BE2C (cell line): ENCODE measurements around the gene FAM217B. TPM values are rescaled to one million over a fixed set of nuclear protein-coding genes. Genes with fewer than 3 reads are reported as not detected.

Experiments
- DNase-seq: peaks from one replicate; pipeline ENCODE4 v3.0.0-alpha.2; 2020
- H3K27me3 ChIP-seq: fragments of 250-450 bp; sonication (Bioruptor Pico); 2 replicates; pipeline ENCODE4 v1.5.1; 2020; ENCODE audit warnings: mild to moderate bottlenecking
- H3K36me3 ChIP-seq: fragments of 250-450 bp; sonication (Bioruptor Pico); 2 replicates; pipeline ENCODE4 v1.5.1; 2020; ENCODE audit warnings: mild to moderate bottlenecking
- H3K4me1 ChIP-seq: fragments of 250-450 bp; sonication (Bioruptor Pico); 2 replicates; pipeline ENCODE4 v1.5.1; 2020
- H3K4me3 ChIP-seq: 2 replicates; pipeline ENCODE4 v1.5.1; 2011; ENCODE audit warnings: low read depth, low read length
- H3K9me3 ChIP-seq: fragments of 250-450 bp; sonication (Bioruptor Pico); 2 replicates; pipeline ENCODE4 v1.5.1; 2020
- polyA plus RNA-seq: library from polyadenylated mRNA; unstranded; fragments of >200 nt; gene quantifications from one replicate; pipeline ENCODE4 v1.2.1, GENCODE V29; 2012; ENCODE audit warnings: low read depth, missing spikeins; ENCODE audit not compliant: insufficient read length, insufficient read depth
- TF ChIP-seq, protein P1 (sequence below): IDR thresholded peaks from 2 replicates; pipeline ENCODE4 v1.5.1; 2012; ENCODE audit warnings: mild to moderate bottlenecking, low read depth, low read length

FAM217B gene, protein sequence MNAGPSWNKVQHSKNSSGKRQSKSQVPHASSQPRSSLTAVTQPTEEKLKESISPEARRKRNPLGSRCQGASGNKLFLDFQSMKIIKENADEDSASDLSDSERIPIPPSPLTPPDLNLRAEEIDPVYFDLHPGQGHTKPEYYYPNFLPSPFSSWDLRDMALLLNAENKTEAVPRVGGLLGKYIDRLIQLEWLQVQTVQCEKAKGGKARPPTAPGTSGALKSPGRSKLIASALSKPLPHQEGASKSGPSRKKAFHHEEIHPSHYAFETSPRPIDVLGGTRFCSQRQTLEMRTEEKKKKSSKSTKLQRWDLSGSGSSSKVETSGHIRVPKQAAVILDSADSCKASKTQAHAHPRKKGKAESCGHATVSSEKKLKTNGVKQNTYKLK
- polyA plus RNA-seq: 6.6 TPM

DNA sequence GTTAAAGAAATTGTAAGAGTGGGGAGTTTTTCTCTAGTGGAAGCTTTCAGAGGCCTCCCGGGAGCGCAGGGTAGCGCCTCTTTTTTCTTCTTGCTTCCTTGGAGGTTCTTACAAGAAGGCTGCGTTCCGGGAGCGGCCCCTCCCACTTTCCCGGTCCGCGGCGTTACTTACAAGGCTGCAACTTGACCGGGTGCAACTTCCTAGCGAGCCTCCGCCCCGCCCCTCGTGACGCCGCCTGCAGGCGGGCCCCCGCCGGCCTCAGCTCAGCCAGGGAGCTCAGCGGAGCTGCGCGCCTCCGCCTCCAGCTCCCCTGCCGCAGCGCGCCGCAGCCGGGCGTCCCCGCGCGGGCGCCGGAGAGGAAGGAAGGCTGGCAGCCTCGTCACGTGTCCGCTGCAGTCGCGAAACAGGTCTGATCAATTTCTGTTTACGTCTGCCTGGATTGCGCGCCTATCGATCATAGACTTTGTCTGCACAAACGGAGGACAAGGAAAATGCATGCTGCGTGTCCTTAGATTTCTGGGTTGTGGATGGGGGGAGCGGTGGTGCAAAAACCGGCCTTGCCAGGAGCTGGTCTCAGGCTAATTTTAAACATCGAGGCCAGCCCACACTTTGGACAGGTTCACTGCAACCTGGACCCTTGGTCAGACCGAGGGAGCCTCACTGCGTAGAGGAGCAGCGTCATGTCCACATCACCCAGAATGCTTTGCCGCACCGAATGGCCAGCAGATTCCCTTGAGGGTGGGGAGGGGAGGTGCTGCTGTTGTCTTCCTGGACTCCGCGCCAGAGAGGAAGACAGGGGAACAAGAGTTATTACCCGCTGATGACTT lies at the start of gene FAM217B, which contains the start of gene PPP1R3D:
FAM217B (plus strand) TSS at position 261 of the 827 bp plus-strand sequence. CDS start 3,555 bp downstream, outside the sequence.
PPP1R3D (minus strand) TSS at position 177 of the 827 bp plus-strand sequence. CDS start 374 bp downstream, outside the sequence.
- peak within 1 kb of the TSS; percentile 63 for H3K4me3 ChIP-seq
- TF ChIP-seq, protein P1, sequence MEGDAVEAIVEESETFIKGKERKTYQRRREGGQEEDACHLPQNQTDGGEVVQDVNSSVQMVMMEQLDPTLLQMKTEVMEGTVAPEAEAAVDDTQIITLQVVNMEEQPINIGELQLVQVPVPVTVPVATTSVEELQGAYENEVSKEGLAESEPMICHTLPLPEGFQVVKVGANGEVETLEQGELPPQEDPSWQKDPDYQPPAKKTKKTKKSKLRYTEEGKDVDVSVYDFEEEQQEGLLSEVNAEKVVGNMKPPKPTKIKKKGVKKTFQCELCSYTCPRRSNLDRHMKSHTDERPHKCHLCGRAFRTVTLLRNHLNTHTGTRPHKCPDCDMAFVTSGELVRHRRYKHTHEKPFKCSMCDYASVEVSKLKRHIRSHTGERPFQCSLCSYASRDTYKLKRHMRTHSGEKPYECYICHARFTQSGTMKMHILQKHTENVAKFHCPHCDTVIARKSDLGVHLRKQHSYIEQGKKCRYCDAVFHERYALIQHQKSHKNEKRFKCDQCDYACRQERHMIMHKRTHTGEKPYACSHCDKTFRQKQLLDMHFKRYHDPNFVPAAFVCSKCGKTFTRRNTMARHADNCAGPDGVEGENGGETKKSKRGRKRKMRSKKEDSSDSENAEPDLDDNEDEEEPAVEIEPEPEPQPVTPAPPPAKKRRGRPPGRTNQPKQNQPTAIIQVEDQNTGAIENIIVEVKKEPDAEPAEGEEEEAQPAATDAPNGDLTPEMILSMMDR: no peak
- H3K4me1 ChIP-seq: no peaks in the 10 kb centered on the region
- DNase-seq: peak; percentile 93
- H3K9me3 ChIP-seq: no peaks in the 10 kb centered on the region
- H3K27me3 ChIP-seq: no peaks in the 10 kb centered on the region
- H3K36me3 ChIP-seq: peaks cover 7% of the 10 kb centered on the region; the same call in 1 of the 2 replicates

DNA sequence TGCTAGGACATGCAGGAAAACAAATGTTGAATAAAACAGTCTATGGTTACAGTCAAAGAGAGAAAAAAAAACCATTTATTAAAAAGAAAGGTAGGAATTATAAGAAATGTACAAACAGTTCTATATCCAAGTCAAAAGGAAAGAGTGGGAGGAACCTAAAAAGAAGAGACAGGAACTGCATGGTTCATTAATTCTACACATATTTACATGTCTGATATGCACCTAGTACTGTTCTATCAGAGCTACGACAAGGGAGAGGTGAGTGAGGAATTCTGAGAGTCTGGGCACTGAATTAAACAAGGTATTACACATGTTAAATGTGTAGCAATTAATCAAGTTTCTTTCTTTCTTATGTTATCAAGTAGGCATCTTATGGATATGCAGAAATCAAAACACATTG lies 48.6 kb upstream of the FAM217B start:
- 0 out of 2 replicates have a peak, but pooled peaks cover 9% of the 10 kb centered on the region for H3K27me3 ChIP-seq
- TF ChIP-seq, protein P1: no peak
- no peak overlapping the region for H3K4me3 ChIP-seq
- H3K36me3 ChIP-seq: no peaks in the 10 kb centered on the region
- no peaks in the 10 kb centered on the region for H3K9me3 ChIP-seq
- no peaks in the 10 kb centered on the region for H3K4me1 ChIP-seq
- no peak for DNase-seq

DNA sequence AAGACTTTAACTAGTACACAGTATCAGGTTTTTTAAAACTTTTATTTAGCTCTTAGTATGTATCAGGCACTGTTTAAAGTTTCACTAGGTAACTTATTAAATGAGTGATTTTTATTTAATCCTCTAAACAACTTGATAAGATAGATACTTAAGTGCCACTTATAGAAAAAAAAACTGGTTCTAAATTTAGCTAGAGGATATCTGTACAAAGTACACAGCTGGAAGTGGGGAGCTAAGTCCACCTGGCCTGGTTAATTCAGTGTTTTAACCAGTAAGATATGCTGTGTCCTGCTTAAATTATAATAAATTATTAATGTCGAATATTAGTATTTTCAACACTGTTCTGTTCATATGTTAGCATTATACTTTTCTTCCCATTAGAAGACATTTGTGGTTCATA lies 44.3 kb upstream of the FAM217B start:
- 0 out of 2 replicates have a peak, but pooled peaks cover 9% of the 10 kb centered on the region for H3K27me3 ChIP-seq
- no peaks in the 10 kb centered on the region for H3K4me1 ChIP-seq
- TF ChIP-seq, protein P1: no peak
- no peaks in the 10 kb centered on the region for H3K9me3 ChIP-seq
- H3K36me3 ChIP-seq: no peaks in the 10 kb centered on the region
- no peak overlapping the region for H3K4me3 ChIP-seq
- no peak for DNase-seq

DNA sequence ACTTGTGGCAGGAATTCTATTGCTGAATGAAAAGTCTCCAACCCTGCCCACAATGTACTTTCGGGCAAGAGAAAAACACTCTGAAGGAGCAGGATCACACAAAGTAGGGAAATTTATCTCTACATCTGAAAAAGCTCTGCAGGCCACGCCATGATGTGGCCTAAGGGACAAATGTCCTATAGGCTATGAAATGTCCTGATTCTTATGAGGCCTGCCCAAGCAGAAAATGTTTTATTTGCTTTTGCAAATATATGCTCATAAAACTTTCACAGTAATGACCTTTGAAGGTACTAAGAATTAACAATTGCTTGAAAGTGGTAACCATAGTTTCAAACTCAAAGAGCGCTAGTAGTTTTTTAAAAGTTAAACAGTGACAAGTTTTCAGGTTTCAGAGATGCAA lies 37.7 kb upstream of the FAM217B start:
- H3K4me1 ChIP-seq: no peaks in the 10 kb centered on the region
- TF ChIP-seq, protein P1: no peak
- no peak for DNase-seq
- no peaks in the 10 kb centered on the region for H3K36me3 ChIP-seq
- H3K4me3 ChIP-seq: no peak overlapping the region
- no peaks in the 10 kb centered on the region for H3K27me3 ChIP-seq
- no peaks in the 10 kb centered on the region for H3K9me3 ChIP-seq

DNA sequence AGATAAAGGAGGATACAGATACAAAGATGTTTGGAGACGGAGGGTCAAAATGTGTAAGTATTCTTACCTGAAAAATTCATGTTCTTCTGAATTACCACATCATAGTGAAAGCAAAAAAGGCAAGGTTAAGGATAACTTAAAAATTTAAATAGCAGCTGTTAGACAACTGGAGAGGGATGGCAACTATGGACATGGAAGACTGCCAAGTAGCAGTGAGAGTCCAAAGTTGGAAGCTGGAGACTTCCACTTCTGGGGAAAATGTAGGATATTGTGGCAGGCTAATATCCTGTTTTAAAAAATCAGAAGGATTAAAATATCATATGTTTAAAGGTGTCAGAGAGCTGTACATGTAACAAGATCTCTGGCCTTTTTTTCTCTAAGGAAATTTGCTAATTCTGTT lies 36.6 kb upstream of the FAM217B start:
- no peaks in the 10 kb centered on the region for H3K4me1 ChIP-seq
- no peak for DNase-seq
- H3K36me3 ChIP-seq: no peaks in the 10 kb centered on the region
- H3K4me3 ChIP-seq: no peak overlapping the region
- no peaks in the 10 kb centered on the region for H3K27me3 ChIP-seq
- TF ChIP-seq, protein P1: no peak
- no peaks in the 10 kb centered on the region for H3K9me3 ChIP-seq
